AG04449 (cell line): Measurements from ENCODE around the gene RUNX2.

Experiments used
- CTCF ChIA-PET: fragments of 350-600 bp; formaldehyde crosslinking; extraction: SDS; loops from one replicate; lab custom pipeline; 2021; ENCODE audit warnings: antibody characterized with exemption; lab: Yijun Ruan, JAX
- POLR2A ChIA-PET: fragments of 400-600, 350-600 bp; formaldehyde crosslinking; extraction: SDS; loops from one replicate; lab custom pipeline; 2020; ENCODE audit warnings: antibody characterized with exemption, inconsistent platforms; lab: Yijun Ruan, JAX
- DNase-seq: peaks from one replicate; pipeline ENCODE4 v3.0.0-alpha.2; 2010; ENCODE audit warnings: low read depth, low spot score
- H3K4me3 ChIP-seq: 2 replicates; pipeline ENCODE4 v1.5.1; 2011; ENCODE audit warnings: low read depth, mild to moderate bottlenecking, control low read depth, low read length
- CTCF ChIP-seq: IDR thresholded peaks from one replicate; pipeline ENCODE4 v1.5.1; 2011; ENCODE audit warnings: mild to moderate bottlenecking, moderate library complexity, low read length, control low read depth, inconsistent platforms; ENCODE audit not compliant: insufficient read depth; ENCODE audit errors: missing control alignments

The RUNX2 gene

GRCh38 chr6:45437439-45437815 lies 109.3 kb downstream of the RUNX2 start:
- H3K4me3 ChIP-seq = no peak overlapping the region
- ChIA-PET POLR2A (interaction anchor here (1.3 to 1.4 kb wide), 2 partner anchors 8 to 46 kb away, joined by 4 read pairs; no protein-coding TSS in a partner anchor), CTCF (interaction anchor here (1.2 to 2.8 kb wide), 4 partner anchors 15 to 782 kb away, joined by 4 to 8 read pairs (median 6); no protein-coding TSS in a partner anchor)
- no peak for DNase-seq
- TF ChIP-seq CTCF = no peak

- ChIA-PET POLR2A (no interaction called here), CTCF (interaction anchor here (1.8 to 2.8 kb wide), 3 partner anchors 16 to 485 kb away, joined by 6 to 8 read pairs (median 7); no protein-coding TSS in a partner anchor)
- no peak overlapping the region for H3K4me3 ChIP-seq
- TF ChIP-seq CTCF = no peak
- DNase-seq = no peak
Measured at GRCh38 chr6:45438151-45438550, 110.0 kb downstream of the RUNX2 start.

GRCh38 chr6:45438849-45439406 lies 110.8 kb downstream of the RUNX2 start:
- no peak for TF ChIP-seq CTCF
- no peak overlapping the region for H3K4me3 ChIP-seq
- DNase-seq = no peak
- POLR2A ChIA-PET = no interaction called here
- CTCF ChIA-PET = interaction anchor here (0.8 to 2.5 kb wide), 2 partner anchors 17 to 275 kb away, joined by 3 to 7 read pairs; no protein-coding TSS in a partner anchor

- no peak for TF ChIP-seq CTCF
- CTCF ChIA-PET = interaction anchor here (0.8 kb wide), 1 partner anchor 274 kb away, joined by 3 read pairs; no protein-coding TSS in a partner anchor
- POLR2A ChIA-PET = no interaction called here
- H3K4me3 ChIP-seq = no peak overlapping the region
- no peak for DNase-seq
Measured at GRCh38 chr6:45439459-45439858, 111.3 kb downstream of the RUNX2 start.

GRCh38 chr6:45439861-45440388 lies 111.8 kb downstream of the RUNX2 start:
- no peak overlapping the region for H3K4me3 ChIP-seq
- DNase-seq = no peak
- ChIA-PET CTCF (interaction anchor here (0.7 to 0.8 kb wide), 2 partner anchors 9 to 274 kb away, joined by 3 to 4 read pairs; no protein-coding TSS in a partner anchor), POLR2A (no interaction called here)
- TF ChIP-seq CTCF = no peak

GRCh38 chr6:45441851-45442453 lies 113.8 kb downstream of the RUNX2 start:
- no peak for DNase-seq
- ChIA-PET CTCF (interaction anchor here (1.0 to 1.3 kb wide), 2 partner anchors 273 to 966 kb away, joined by 4 to 5 read pairs; no protein-coding TSS in a partner anchor), POLR2A (no interaction called here)
- no peak overlapping the region for H3K4me3 ChIP-seq
- TF ChIP-seq CTCF = no peak
